IPS-15b (cell line): ENCODE data around the gene ACSM2B.
"Not testable (repeated sequence)": the region's sequence is repeated elsewhere in the genome, so short reads cannot be mapped to it uniquely, and the experiment has no call there.

Experiments
- H3K27me3 ChIP-seq: one replicate; pipeline ENCODE4 v1.6.1; 2013; ENCODE audit warnings: low read length; ENCODE audit not compliant: control insufficient read depth, insufficient read depth
- H3K36me3 ChIP-seq: one replicate; pipeline ENCODE4 v1.6.1; 2013; ENCODE audit warnings: low read length; ENCODE audit not compliant: control insufficient read depth, insufficient read depth
- H3K4me1 ChIP-seq: one replicate; pipeline ENCODE4 v1.6.1; 2013; ENCODE audit warnings: mild to moderate bottlenecking, low read length; ENCODE audit not compliant: control insufficient read depth, insufficient read depth
- H3K4me3 ChIP-seq: one replicate; pipeline ENCODE4 v1.5.1; 2013; ENCODE audit warnings: low read depth, low read length
- H3K9ac ChIP-seq: one replicate; pipeline ENCODE4 v1.6.1; 2013; ENCODE audit warnings: low read depth, mild to moderate bottlenecking, low read length
- H3K9me3 ChIP-seq: one replicate; pipeline ENCODE4 v1.6.1; 2013; ENCODE audit warnings: mild to moderate bottlenecking, low read length; ENCODE audit not compliant: control insufficient read depth, insufficient read depth

Gene ACSM2B

DNA sequence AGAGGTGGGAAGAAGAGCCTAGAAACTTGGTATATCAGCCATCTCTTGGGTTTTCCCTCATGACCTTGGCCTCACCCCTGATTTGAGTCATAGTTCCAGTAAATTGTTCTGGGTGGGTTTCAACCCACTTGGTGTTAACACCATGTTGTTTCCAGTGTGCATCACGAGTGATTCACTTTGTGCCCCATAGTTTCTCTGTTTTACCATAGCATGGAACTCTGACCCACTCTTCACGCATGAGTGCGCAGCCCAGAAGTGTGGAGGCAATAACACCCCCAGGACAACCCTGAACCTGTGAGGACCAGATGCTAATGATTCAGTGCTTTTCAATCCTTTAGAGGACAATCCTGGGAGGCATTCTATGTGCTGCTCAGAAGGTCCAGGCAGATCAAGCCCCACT, 21.5 kb downstream of the ACSM2B start:
- H3K27me3 ChIP-seq, H3K4me1 ChIP-seq, H3K9ac ChIP-seq, H3K36me3 ChIP-seq, H3K9me3 ChIP-seq, H3K4me3 ChIP-seq: not testable (repeated sequence)

DNA sequence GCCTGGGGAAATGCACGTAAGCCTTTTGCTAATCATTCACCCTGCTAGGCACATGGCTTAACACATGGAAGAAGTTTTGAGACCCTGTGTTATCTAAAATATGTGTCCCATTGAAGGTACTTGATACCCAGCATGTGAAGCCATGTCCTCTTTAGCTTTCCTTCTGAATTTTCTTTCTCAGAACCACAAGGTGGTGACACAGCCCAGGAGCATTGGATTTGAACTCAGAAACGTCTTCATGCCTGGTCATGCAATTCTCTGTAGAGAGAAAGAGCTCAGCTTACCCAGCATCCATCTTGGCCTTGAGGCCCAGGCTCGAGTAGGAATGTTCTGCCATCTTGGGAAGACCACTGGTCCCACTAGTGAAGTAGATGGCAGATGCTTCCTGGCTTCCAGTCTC, 22.7 kb downstream of the ACSM2B start:
- not testable (repeated sequence) for H3K4me3 ChIP-seq, H3K9ac ChIP-seq, H3K27me3 ChIP-seq, H3K36me3 ChIP-seq, H3K9me3 ChIP-seq, H3K4me1 ChIP-seq

- H3K27me3 ChIP-seq, H3K36me3 ChIP-seq, H3K4me1 ChIP-seq, H3K4me3 ChIP-seq, H3K9me3 ChIP-seq, H3K9ac ChIP-seq: not testable (repeated sequence)
Measured at GRCh38 chr16:20546951-20547350, 29.2 kb downstream of the ACSM2B start.

GRCh38 chr16:20546278-20546853, 29.8 kb downstream of the ACSM2B start:
- not testable (repeated sequence) for H3K4me3 ChIP-seq, H3K27me3 ChIP-seq, H3K9ac ChIP-seq, H3K36me3 ChIP-seq, H3K9me3 ChIP-seq, H3K4me1 ChIP-seq

DNA sequence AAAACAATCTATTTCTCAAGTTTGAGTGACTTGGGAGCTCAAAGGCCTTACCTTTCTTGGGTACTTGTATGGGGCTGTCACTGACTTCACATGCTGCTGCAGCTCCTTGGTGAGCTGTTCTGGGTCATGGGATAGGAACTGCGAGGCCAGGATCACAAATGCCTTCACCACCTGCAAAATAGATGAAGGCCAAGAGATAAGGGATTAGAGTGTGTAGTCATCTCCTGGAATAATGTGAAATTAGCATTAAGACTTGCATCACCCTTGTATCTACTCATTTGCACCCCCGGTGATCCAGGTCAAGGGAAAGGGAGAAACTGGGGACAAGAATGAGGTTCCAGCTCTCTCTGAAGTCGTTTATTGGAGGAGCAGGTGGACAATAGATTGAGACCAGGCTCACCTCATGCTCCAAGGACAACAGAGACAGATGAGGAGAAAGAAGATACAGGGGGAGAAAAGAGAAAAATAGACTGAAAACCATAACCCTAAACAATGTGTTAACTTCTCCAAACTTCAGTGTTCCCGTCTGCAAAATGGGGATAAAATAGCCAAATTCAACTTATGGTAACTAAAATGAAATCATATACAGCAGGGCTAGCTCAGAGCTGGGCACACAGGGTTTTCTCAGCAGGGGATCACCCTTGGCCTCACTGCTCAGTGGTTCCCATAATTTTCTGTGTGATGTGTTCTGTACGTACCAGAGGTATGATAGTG, 35.4 kb downstream of the ACSM2B start:
- H3K9me3 ChIP-seq, result not testable (repeated sequence)

GRCh38 chr16:20538687-20539086, 37.5 kb downstream of the ACSM2B start:
- no peak overlapping the region for H3K9ac ChIP-seq
- H3K9me3 ChIP-seq, result no peaks in the 10 kb centered on the region
- H3K4me3 ChIP-seq, result no peak overlapping the region
- H3K27me3 ChIP-seq, result no peaks in the 10 kb centered on the region
- H3K36me3 ChIP-seq, result no peaks in the 10 kb centered on the region
- no peaks in the 10 kb centered on the region for H3K4me1 ChIP-seq

More for the DNA sequence above, 35.4 kb downstream of the ACSM2B start:
- H3K27me3 ChIP-seq, H3K36me3 ChIP-seq, H3K4me3 ChIP-seq, H3K9ac ChIP-seq, H3K4me1 ChIP-seq: not testable (repeated sequence)

- Histone ChIP-seq H3K9me3 (no peaks in the 10 kb centered on the region), H3K4me3 (no peak overlapping the region), H3K27me3 (no peaks in the 10 kb centered on the region), H3K36me3 (no peaks in the 10 kb centered on the region), H3K4me1 (no peaks in the 10 kb centered on the region), H3K9ac (no peak overlapping the region)
Measured at GRCh38 chr16:20538181-20538580, 38.0 kb downstream of the ACSM2B start.

- not testable (repeated sequence) for H3K9ac ChIP-seq, H3K4me1 ChIP-seq, H3K27me3 ChIP-seq, H3K36me3 ChIP-seq, H3K9me3 ChIP-seq, H3K4me3 ChIP-seq
Measured at GRCh38 chr16:20536669-20537068, 39.5 kb downstream of the ACSM2B start.

GRCh38 chr16:20532284-20532792, 43.8 kb downstream of the ACSM2B start:
- not testable (repeated sequence) for H3K9me3 ChIP-seq, H3K27me3 ChIP-seq, H3K36me3 ChIP-seq, H3K4me1 ChIP-seq, H3K9ac ChIP-seq, H3K4me3 ChIP-seq

- not testable (repeated sequence) for H3K9me3 ChIP-seq
Measured at GRCh38 chr16:20531795-20532194, 44.4 kb downstream of the ACSM2B start.

GRCh38 chr16:20520103-20520502, 56.1 kb downstream of the ACSM2B start:
- H3K4me1 ChIP-seq, result no peaks in the 10 kb centered on the region
- H3K27me3 ChIP-seq, result no peaks in the 10 kb centered on the region
- no peak overlapping the region for H3K9ac ChIP-seq
- no peak overlapping the region for H3K4me3 ChIP-seq
- H3K9me3 ChIP-seq, result peaks cover 3% of the 10 kb centered on the region
- H3K36me3 ChIP-seq, result no peaks in the 10 kb centered on the region

More at GRCh38 chr16:20531795-20532194, 44.4 kb downstream of the ACSM2B start:
- not testable (repeated sequence) for H3K4me1 ChIP-seq, H3K36me3 ChIP-seq, H3K27me3 ChIP-seq, H3K4me3 ChIP-seq, H3K9ac ChIP-seq

- Histone ChIP-seq H3K4me1 (no peaks in the 10 kb centered on the region), H3K9me3 (peaks cover 3% of the 10 kb centered on the region), H3K27me3 (no peaks in the 10 kb centered on the region), H3K9ac (no peak overlapping the region), H3K36me3 (no peaks in the 10 kb centered on the region), H3K4me3 (no peak overlapping the region)
Measured at GRCh38 chr16:20519231-20519630, 56.9 kb downstream of the ACSM2B start.
